Measurements from ENCODE around the gene VASH2.

The VASH2 gene

GRCh38 chr1:212930986-212931678 is 19.2 kb upstream of the VASH2 start:
- DNase-seq = no peak

- DNase-seq = no peak
Measured at GRCh38 chr1:212933815-212934471, 16.4 kb upstream of the VASH2 start.

GRCh38 chr1:212935387-212935981 is 14.9 kb upstream of the VASH2 start:
- DNase-seq = no peak

GRCh38 chr1:212937034-212937433 is 13.3 kb upstream of the VASH2 start:
- DNase-seq = no peak

GRCh38 chr1:212938846-212939245 is 11.5 kb upstream of the VASH2 start:
- DNase-seq = no peak

GRCh38 chr1:212941452-212941851 is 8.9 kb upstream of the VASH2 start:
- DNase-seq = no peak

- DNase-seq = no peak
Measured at GRCh38 chr1:212942679-212943392, 7.5 kb upstream of the VASH2 start.

- no peak for DNase-seq
Measured at GRCh38 chr1:212943393-212943710, 7.0 kb upstream of the VASH2 start.

GRCh38 chr1:212944229-212944901 is 6.0 kb upstream of the VASH2 start:
- DNase-seq = no peak

- no peak for DNase-seq
Measured at GRCh38 chr1:212945056-212945455, 5.3 kb upstream of the VASH2 start.

- no peak for DNase-seq
Measured at GRCh38 chr1:212945463-212946160, 4.7 kb upstream of the VASH2 start.

- no peak for DNase-seq
Measured at GRCh38 chr1:212946872-212947271, 3.5 kb upstream of the VASH2 start.

- no peak for DNase-seq
Measured at GRCh38 chr1:212949771-212950170, 570 bp upstream of the VASH2 start.

- no peak for DNase-seq
Measured at GRCh38 chr1:212951126-212951946, 995 bp downstream of the VASH2 start.

GRCh38 chr1:212951947-212952640 is 1.8 kb downstream of the VASH2 start:
- no peak for DNase-seq

- no peak for DNase-seq
Measured at GRCh38 chr1:212952641-212952976, 2.3 kb downstream of the VASH2 start.

- DNase-seq = no peak
Measured at GRCh38 chr1:212953321-212953720, 3.0 kb downstream of the VASH2 start.

- DNase-seq = no peak
Measured at GRCh38 chr1:212954514-212954913, 4.2 kb downstream of the VASH2 start.

GRCh38 chr1:212955098-212955497 is 4.8 kb downstream of the VASH2 start:
- no peak for DNase-seq

GRCh38 chr1:212955961-212956620 is 5.8 kb downstream of the VASH2 start:
- DNase-seq = no peak

- no peak for DNase-seq
Measured at GRCh38 chr1:212957546-212957945, 7.2 kb downstream of the VASH2 start.

All from CD4-positive, alpha-beta T cell treated with Interleukin-10 for 1 hour (primary cell).